ENCODE results near the gene BRD8.

Gene BRD8

GRCh38 chr5:138180841-138181240 lies 2.4 kb upstream of the BRD8 start:
- no peak for TF ChIP-seq CTCF (IDR thresholded peaks at IDR 0.05; ENCODE audit: low read depth, low read length, missing control alignments)
- no peak for DNase-seq (ENCODE audit: extremely low read depth, low read depth)
- H3K4me3 ChIP-seq (replicated peaks; ENCODE audit: low read depth, low read length) = peak overlapping the region; percentile 74

- DNase-seq (ENCODE audit: extremely low read depth, low read depth) = peak; percentile 54
- peak overlapping the region; percentile 74 for H3K4me3 ChIP-seq (replicated peaks; ENCODE audit: low read depth, low read length)
- TF ChIP-seq CTCF (IDR thresholded peaks at IDR 0.05; ENCODE audit: low read depth, low read length, missing control alignments) = peak; percentile 40
These were observed 1.9 kb upstream of the BRD8 start for GRCh38 chr5:138180183-138180782.

- peak overlapping the region; percentile 74 for H3K4me3 ChIP-seq (replicated peaks; ENCODE audit: low read depth, low read length)
- no peak for DNase-seq (ENCODE audit: extremely low read depth, low read depth)
- TF ChIP-seq CTCF (IDR thresholded peaks at IDR 0.05; ENCODE audit: low read depth, low read length, missing control alignments) = no peak
These were observed 937 bp upstream of the BRD8 start for GRCh38 chr5:138179277-138179857.

- peak overlapping the region; percentile 74 for H3K4me3 ChIP-seq (replicated peaks; ENCODE audit: low read depth, low read length)
- no peak for DNase-seq (ENCODE audit: extremely low read depth, low read depth)
- no peak for TF ChIP-seq CTCF (IDR thresholded peaks at IDR 0.05; ENCODE audit: low read depth, low read length, missing control alignments)
These were observed 402 bp downstream of the BRD8 start for GRCh38 chr5:138177941-138178515.

- TF ChIP-seq CTCF (IDR thresholded peaks at IDR 0.05; ENCODE audit: low read depth, low read length, missing control alignments) = no peak
- no peak overlapping the region for H3K4me3 ChIP-seq (replicated peaks; ENCODE audit: low read depth, low read length)
- no peak for DNase-seq (ENCODE audit: extremely low read depth, low read depth)
These were observed 8.1 kb downstream of the BRD8 start for GRCh38 chr5:138170299-138170698.

- DNase-seq (ENCODE audit: extremely low read depth, low read depth) = no peak
These were observed 9.3 kb downstream of the BRD8 start for GRCh38 chr5:138169124-138169523.

More at GRCh38 chr5:138169124-138169523, 9.3 kb downstream of the BRD8 start:
- no peak for TF ChIP-seq CTCF (IDR thresholded peaks at IDR 0.05; ENCODE audit: low read depth, low read length, missing control alignments)
- no peak overlapping the region for H3K4me3 ChIP-seq (replicated peaks; ENCODE audit: low read depth, low read length)
